Activated T-cell treated with anti-CD3 and anti-CD28 coated beads, Interleukin-2, amount 50 U/mL, for 24 hours (primary cell): Measurements from ENCODE around the gene CERS1.
"Not testable (repeated sequence)": the region's sequence is repeated elsewhere in the genome, so short reads cannot be mapped to it uniquely, and the experiment has no call there.

Source experiments
- DNase-seq: peaks from one replicate; pipeline ENCODE4 v3.0.0-alpha.2; 2020
- H3K27ac Mint-ChIP-seq: 2 replicates; pipeline ENCODE4 v1.8.0; 2020; ENCODE audit warnings: mild to moderate bottlenecking, mixed read lengths
- H3K27me3 Mint-ChIP-seq: 2 replicates; pipeline ENCODE4 v1.8.0; 2020; ENCODE audit warnings: mixed read lengths
- H3K36me3 Mint-ChIP-seq: 2 replicates; pipeline ENCODE4 v1.8.0; 2020; ENCODE audit warnings: low read depth, mixed read lengths
- H3K4me1 Mint-ChIP-seq: 2 replicates; pipeline ENCODE4 v1.8.0; 2020; ENCODE audit warnings: low read depth, mixed read lengths
- H3K4me3 Mint-ChIP-seq: 2 replicates; pipeline ENCODE4 v1.8.0; 2020; ENCODE audit warnings: mild to moderate bottlenecking, moderate library complexity, mixed read lengths
- H3K9me3 Mint-ChIP-seq: 2 replicates; pipeline ENCODE4 v1.8.0; 2020; ENCODE audit warnings: mixed read lengths

CERS1 gene

GRCh38 chr19:18908917-18909619 is 13.1 kb upstream of the CERS1 start:
- H3K27ac Mint-ChIP-seq: no peak overlapping the region
- H3K4me1 Mint-ChIP-seq: peaks cover 4% of the 10 kb centered on the region
- peaks cover 84% of the 10 kb centered on the region for H3K36me3 Mint-ChIP-seq
- H3K27me3 Mint-ChIP-seq: no peaks in the 10 kb centered on the region
- H3K4me3 Mint-ChIP-seq: no peak overlapping the region
- H3K9me3 Mint-ChIP-seq: no peaks in the 10 kb centered on the region
- no peak for DNase-seq

GRCh38 chr19:18906605-18907519 is 10.9 kb upstream of the CERS1 start:
- H3K27me3 Mint-ChIP-seq: no peaks in the 10 kb centered on the region
- H3K9me3 Mint-ChIP-seq: no peaks in the 10 kb centered on the region
- H3K27ac Mint-ChIP-seq: no peak overlapping the region
- DNase-seq: no peak
- no peaks in the 10 kb centered on the region for H3K4me1 Mint-ChIP-seq
- peaks cover 75% of the 10 kb centered on the region for H3K36me3 Mint-ChIP-seq
- no peak overlapping the region for H3K4me3 Mint-ChIP-seq

- Mint-ChIP-seq H3K27me3 (no peaks in the 10 kb centered on the region), H3K27ac (no peak overlapping the region), H3K4me3 (no peak overlapping the region), H3K36me3 (peaks cover 78% of the 10 kb centered on the region), H3K9me3 (no peaks in the 10 kb centered on the region), H3K4me1 (no peaks in the 10 kb centered on the region)
- no peak for DNase-seq
These were observed 9.7 kb upstream of the CERS1 start for GRCh38 chr19:18905513-18906236.

- Mint-ChIP-seq H3K9me3 (no peaks in the 10 kb centered on the region), H3K27me3 (no peaks in the 10 kb centered on the region), H3K4me3 (no peak overlapping the region), H3K4me1 (no peaks in the 10 kb centered on the region), H3K36me3 (peaks cover 77% of the 10 kb centered on the region), H3K27ac (no peak overlapping the region)
- DNase-seq: no peak
These were observed 9.1 kb upstream of the CERS1 start for GRCh38 chr19:18905058-18905456.

GRCh38 chr19:18904334-18905057 is 8.5 kb upstream of the CERS1 start:
- DNase-seq: no peak
- no peaks in the 10 kb centered on the region for H3K9me3 Mint-ChIP-seq
- H3K27me3 Mint-ChIP-seq: no peaks in the 10 kb centered on the region
- H3K4me1 Mint-ChIP-seq: no peaks in the 10 kb centered on the region
- H3K27ac Mint-ChIP-seq: no peak overlapping the region
- H3K4me3 Mint-ChIP-seq: no peak overlapping the region
- peaks cover 77% of the 10 kb centered on the region for H3K36me3 Mint-ChIP-seq

GRCh38 chr19:18903156-18904037 is 7.4 kb upstream of the CERS1 start:
- H3K4me3 Mint-ChIP-seq: no peak overlapping the region
- no peaks in the 10 kb centered on the region for H3K9me3 Mint-ChIP-seq
- no peak overlapping the region for H3K27ac Mint-ChIP-seq
- no peak for DNase-seq
- H3K36me3 Mint-ChIP-seq: peaks cover 79% of the 10 kb centered on the region
- H3K27me3 Mint-ChIP-seq: no peaks in the 10 kb centered on the region
- H3K4me1 Mint-ChIP-seq: no peaks in the 10 kb centered on the region

GRCh38 chr19:18902519-18902918 is 6.6 kb upstream of the CERS1 start:
- not testable (repeated sequence) for DNase-seq, H3K9me3 Mint-ChIP-seq, H3K27me3 Mint-ChIP-seq, H3K27ac Mint-ChIP-seq, H3K4me3 Mint-ChIP-seq, H3K4me1 Mint-ChIP-seq
- peaks cover 72% of the 10 kb centered on the region for H3K36me3 Mint-ChIP-seq

- Mint-ChIP-seq H3K4me3 (no peak overlapping the region), H3K4me1 (peaks cover 1% of the 10 kb centered on the region), H3K27ac (no peak overlapping the region), H3K27me3 (peaks cover 13% of the 10 kb centered on the region), H3K36me3 (peaks cover 65% of the 10 kb centered on the region), H3K9me3 (no peaks in the 10 kb centered on the region)
- no peak for DNase-seq
These were observed 5.5 kb upstream of the CERS1 start for GRCh38 chr19:18901491-18901890.

GRCh38 chr19:18900700-18901481 is 4.9 kb upstream of the CERS1 start:
- Mint-ChIP-seq H3K9me3 (no peaks in the 10 kb centered on the region), H3K27ac (no peak overlapping the region), H3K27me3 (peaks cover 15% of the 10 kb centered on the region), H3K4me1 (peaks cover 3% of the 10 kb centered on the region), H3K4me3 (no peak overlapping the region), H3K36me3 (peaks cover 61% of the 10 kb centered on the region)
- no peak for DNase-seq

GRCh38 chr19:18899624-18900560 is 3.9 kb upstream of the CERS1 start:
- Mint-ChIP-seq H3K4me1 (peaks cover 6% of the 10 kb centered on the region), H3K27me3 (peaks cover 20% of the 10 kb centered on the region), H3K4me3 (no peak overlapping the region), H3K36me3 (peaks cover 51% of the 10 kb centered on the region), H3K27ac (no peak overlapping the region), H3K9me3 (no peaks in the 10 kb centered on the region)
- no peak for DNase-seq

GRCh38 chr19:18898607-18899408 is 2.9 kb upstream of the CERS1 start:
- peaks cover 40% of the 10 kb centered on the region for H3K36me3 Mint-ChIP-seq
- H3K27ac Mint-ChIP-seq: no peak overlapping the region
- peaks cover 6% of the 10 kb centered on the region for H3K4me1 Mint-ChIP-seq
- no peaks in the 10 kb centered on the region for H3K9me3 Mint-ChIP-seq
- no peak for DNase-seq
- H3K27me3 Mint-ChIP-seq: peaks cover 27% of the 10 kb centered on the region
- H3K4me3 Mint-ChIP-seq: no peak overlapping the region
